Activated CD8-positive, alpha-beta memory T cell treated with anti-CD3 and anti-CD28 coated beads, Interleukin-2, amount 50 U/mL, for 1 hour (primary cell): ENCODE results near the gene HESX1.
A peak's percentile ranks its signal among the peaks of the same experiment; 100 is the strongest.

Experiments
- DNase-seq: peaks from one replicate; pipeline ENCODE4 v3.0.0-alpha.2; 2020; ENCODE audit errors: extremely low read depth

HESX1 gene

GRCh38 chr3:57199895-57200297 is at the start of gene HESX1:
Gene HESX1, minus strand, starts transcription at chr3:57199978. Its CDS starts 60 bp downstream, at chr3:57199918.
- no peak for DNase-seq

GRCh38 chr3:57244946-57245345 is 45.2 kb upstream of the HESX1 start:
- DNase-seq: no peak

- DNase-seq: no peak
These were observed 35.1 kb upstream of the HESX1 start for GRCh38 chr3:57234613-57235575.

- DNase-seq: no peak
These were observed 34.0 kb upstream of the HESX1 start for GRCh38 chr3:57233799-57234198.

GRCh38 chr3:57230006-57230405 is 30.2 kb upstream of the HESX1 start:
- DNase-seq: no peak

- DNase-seq: no peak
These were observed 28.4 kb upstream of the HESX1 start for GRCh38 chr3:57227930-57228751.

GRCh38 chr3:57227204-57227929 is 27.6 kb upstream of the HESX1 start, which contains the start of gene APPL1:
Gene APPL1, plus strand, starts transcription at chr3:57227729. Its CDS starts 155 bp downstream, at chr3:57227884.
- peak; percentile 36 for DNase-seq

GRCh38 chr3:57226176-57226575 is 26.4 kb upstream of the HESX1 start:
- no peak for DNase-seq

- DNase-seq: no peak
These were observed 25.1 kb upstream of the HESX1 start for GRCh38 chr3:57224856-57225255.

GRCh38 chr3:57221883-57222282 is 22.1 kb upstream of the HESX1 start:
- DNase-seq: no peak

GRCh38 chr3:57206423-57206822 is 6.6 kb upstream of the HESX1 start:
- DNase-seq: no peak

GRCh38 chr3:57194641-57195040 is 5.1 kb downstream of the HESX1 start:
- DNase-seq: no peak

- DNase-seq: no peak
These were observed 7.8 kb downstream of the HESX1 start for GRCh38 chr3:57192028-57192427.

- DNase-seq: no peak
These were observed 15.3 kb downstream of the HESX1 start for GRCh38 chr3:57184526-57184925.

GRCh38 chr3:57179580-57180410 is 20.0 kb downstream of the HESX1 start:
- no peak for DNase-seq

- DNase-seq: no peak
These were observed 23.7 kb downstream of the HESX1 start for GRCh38 chr3:57176045-57176444.

GRCh38 chr3:57173687-57174086 is 26.1 kb downstream of the HESX1 start:
- DNase-seq: no peak

- DNase-seq: no peak
These were observed 28.8 kb downstream of the HESX1 start for GRCh38 chr3:57170946-57171345.

GRCh38 chr3:57169872-57170623 is 29.7 kb downstream of the HESX1 start:
- DNase-seq: peak; percentile 8

- DNase-seq: no peak
These were observed 30.7 kb downstream of the HESX1 start for GRCh38 chr3:57169108-57169507.
